Measurements from ENCODE around the gene SH3TC2.
A peak's percentile ranks its signal among the peaks of the same experiment; 100 is the strongest.

The SH3TC2 gene

DNA sequence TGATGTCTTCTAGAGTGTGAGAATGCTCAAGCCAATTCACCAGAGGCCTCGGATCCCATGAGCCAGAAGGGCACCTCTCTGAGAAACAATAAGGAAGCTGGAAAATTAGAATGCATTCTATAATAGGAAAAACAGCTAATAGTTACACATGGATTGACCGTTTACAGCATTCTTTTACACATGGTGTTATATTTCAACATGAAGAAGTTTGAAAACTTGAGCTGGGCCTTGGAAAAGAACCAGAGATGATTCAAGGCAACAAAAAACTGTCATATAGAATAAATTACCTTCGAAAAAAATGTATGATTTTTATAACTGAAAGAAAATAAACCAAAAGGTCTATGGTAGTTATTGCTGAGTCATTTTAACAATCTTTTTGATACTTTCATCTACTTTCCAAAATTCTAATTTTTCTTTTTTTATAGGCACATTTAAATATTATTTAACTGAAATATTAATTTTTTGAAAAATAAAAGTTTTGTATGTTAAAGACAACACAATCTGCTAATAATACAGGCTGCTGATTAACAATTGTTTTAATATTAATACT lies 6.2 kb downstream of the SH3TC2 start:
- no peak for DNase-seq

DNA sequence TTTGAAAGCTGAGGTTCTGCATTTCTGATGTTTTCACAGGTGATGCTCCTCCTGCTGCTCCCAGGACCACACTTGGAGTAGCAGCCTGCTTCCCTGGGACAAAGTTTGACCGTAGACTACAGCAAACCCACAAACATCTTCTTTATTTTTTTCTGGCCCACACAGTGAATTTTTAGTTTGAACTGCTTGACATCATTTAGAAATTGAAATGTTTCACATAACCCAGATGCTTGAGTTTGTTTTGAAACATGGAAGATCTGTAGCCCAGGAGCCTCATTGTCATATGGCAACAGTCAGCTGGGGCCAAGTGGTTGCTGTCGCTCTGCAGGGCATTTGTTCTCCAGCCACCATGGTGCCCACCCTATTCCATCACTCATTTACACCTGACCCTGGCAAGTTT lies 8.4 kb downstream of the SH3TC2 start:
- no peak for DNase-seq

DNA sequence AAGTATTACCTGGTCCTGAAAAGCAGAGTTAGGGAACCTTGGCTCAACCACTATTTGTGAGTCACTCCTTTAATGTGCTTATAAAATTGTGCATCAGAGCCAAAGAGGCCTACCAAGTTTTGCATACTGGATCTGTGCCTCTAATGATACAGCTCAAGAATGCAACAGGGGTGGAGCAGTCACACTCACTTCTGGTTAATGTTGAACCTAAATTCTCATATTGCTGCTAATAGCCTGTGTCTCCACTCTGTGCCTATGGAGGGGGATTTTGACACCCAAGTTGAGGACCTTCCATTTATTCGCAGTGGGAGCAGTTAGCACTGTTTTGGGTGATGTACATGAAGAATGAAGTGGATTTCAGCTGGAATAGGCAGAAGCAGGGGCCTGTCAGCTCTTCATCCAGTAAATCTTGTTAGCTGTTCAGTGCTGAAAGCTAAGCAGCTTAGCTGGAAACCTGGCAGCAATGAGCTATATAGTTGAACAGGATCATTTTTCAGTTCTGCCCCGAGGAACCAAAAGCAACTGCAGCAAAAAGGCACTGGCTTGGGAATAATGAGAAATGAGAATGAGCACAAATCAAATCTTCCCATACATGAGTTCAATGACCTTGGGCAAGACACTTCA lies 9.7 kb downstream of the SH3TC2 start:
- no peak for DNase-seq

DNA sequence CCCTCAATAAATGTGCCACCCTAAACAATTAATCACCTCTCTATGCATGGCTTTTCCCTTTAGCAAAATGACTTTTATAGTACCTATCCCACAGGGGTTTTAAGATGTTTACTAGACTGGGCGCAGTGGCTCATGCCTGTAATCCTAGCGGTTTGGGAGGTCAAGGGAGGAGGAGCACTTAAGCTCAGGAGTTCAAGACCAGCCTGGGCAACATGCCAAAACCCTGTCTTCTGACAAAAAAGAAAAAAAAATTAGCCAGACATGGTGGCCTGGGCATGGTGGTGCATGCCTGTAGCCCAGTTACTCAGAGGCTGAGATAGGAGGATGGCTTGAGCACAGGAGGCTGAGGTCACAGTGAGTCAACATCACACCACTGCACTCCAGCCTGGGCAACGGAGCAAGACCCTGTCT lies 13.5 kb downstream of the SH3TC2 start:
- DNase-seq = no peak

DNA sequence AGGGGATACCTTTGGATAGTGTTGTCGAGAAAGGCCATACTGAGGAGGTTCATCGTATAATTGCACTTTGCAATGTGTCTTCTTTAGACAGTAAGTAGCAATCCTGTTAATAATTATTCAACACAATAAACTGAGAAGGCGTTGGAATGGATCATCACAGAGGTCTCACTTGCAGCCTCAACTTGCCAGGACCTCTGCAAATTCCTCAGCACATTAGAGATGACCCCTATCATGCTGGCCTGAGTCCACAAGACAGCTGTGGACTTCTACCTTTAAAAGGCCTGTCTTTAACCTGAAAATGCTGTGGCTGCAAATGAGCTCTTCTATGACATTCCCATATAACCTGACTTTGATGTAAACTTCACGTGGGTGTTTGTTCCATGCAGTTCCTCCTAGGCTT lies 14.1 kb downstream of the SH3TC2 start:
- no peak for DNase-seq

DNA sequence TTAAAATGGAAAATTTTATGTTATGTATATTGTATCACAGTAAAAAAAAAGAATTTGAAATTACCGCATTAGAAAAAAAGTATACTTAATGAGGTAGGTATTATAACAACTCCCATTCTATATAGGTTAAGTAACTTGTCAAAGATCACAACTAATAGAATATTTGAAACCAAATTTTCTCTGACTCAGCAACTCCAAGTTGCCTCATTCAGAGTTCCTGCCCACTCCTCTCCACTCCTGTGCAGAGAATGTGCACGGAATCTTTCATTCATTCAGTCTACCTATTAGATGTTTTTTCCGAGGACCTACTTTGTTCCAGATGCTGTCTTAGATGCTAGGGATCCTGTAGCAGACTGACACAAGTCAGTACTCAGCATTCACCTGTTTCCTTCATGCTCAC lies 15.4 kb downstream of the SH3TC2 start:
- DNase-seq = no peak

DNA sequence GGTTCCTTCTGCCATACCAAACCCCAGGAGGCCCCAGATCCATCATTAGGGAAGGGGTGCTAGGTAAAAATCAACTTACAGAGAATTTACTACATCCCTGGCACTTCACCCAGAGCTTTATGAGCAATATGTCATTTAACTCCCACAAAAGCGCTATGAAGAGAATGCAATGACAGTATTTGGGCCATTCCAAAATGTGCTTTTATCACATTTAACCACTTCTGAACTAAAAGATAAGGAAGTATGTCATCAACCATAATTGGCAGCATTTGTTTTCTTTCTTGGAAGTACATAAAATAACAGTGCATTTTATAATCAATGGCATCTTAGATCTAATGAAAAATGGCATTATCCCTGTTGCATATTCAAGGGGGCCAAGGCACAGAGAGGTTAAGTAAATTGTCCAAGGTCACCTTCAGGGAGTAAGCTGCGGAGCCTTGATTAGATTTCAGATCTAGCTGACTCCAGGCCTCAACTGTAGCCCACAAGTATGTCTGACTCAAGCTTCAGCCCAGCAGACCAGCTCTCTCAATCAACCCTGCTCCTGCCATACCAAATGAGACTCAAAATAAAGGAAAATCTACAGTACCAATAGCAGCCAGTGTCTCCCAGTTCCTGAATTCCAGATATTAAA lies 16.5 kb downstream of the SH3TC2 start:
- DNase-seq = no peak

DNA sequence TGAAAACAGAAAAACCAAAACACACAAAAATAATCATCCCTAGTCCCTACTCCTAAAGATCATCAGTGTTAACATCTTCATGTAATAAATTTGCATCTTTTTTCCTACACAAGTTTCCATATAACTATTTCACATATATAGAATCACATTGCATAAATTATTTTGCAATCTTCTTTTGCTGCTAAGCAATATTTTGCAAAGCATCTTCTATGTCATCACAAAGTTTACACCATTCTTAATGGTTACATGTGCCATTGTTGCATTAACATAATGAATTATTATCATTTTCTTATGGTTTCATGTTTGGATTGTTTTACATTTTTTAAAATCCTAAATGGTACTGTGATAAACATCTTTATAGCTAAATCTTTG lies 17.8 kb downstream of the SH3TC2 start:
- DNase-seq = no peak

DNA sequence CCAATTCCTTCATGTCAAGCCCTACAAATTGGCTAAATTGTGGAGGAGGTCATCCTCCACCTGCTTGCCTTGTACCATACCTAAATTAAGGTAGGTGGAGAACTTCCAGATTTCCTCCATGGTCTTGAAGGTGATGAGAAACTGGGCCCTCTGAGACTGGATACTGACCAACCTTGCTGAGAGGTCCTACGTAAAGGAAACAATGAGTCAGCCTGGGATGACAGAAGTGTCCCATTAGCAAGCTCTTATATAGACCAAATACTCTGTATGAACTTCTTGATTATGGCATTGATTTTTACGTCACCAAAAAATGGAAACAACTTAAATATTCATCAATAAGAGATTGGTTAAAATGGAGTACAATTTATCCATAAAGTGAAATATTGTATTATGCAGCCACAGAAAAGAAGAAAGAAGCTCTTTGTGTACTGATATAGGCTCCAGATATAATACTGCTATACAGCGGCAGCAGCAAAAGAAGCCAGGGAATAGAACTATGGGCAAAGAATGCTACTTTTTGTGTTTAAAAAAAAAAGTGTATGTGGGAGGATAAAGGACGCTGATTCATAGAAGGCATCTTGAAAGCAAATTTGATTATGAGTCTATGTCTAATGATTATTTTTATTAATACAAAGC lies 18.3 kb downstream of the SH3TC2 start:
- no peak for DNase-seq

DNA sequence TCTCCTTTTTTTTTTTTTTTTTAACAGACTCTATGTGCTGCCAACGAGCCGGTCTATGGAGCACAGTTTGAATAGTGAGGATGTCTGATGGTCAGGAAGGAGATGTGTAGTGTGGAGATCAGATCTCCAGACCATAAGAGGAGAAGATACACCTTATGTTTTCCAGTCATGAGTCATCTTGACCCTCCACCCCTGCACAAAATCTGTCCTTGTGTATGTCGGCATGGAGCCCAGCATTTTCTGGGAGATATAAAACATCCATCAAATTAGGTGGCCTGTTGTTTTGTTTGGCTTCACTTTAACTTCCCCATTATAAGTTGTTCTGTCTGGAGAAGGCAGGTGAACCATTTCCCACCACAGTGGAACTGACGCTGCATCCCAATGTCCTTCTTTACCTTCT lies 19.2 kb downstream of the SH3TC2 start:
- no peak for DNase-seq

DNA sequence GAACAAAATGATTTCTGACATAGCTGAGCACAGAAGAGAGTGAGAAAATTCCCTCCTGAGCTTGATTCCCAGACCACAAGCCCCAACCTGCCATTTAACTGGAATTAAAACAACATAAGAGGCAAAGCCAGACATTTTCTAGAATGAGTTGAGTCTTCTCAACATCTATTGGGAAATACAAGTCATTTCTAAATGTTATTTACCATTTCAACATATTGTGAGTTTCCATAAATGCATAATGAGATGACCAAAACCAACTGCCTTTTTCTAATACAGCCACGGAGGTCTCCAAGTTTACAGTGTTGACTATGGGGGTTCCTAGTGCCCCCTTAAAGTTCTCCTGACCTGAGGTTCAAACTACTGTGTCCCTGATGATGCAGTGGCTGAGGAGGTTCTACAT lies 20.0 kb downstream of the SH3TC2 start:
- no peak for DNase-seq

DNA sequence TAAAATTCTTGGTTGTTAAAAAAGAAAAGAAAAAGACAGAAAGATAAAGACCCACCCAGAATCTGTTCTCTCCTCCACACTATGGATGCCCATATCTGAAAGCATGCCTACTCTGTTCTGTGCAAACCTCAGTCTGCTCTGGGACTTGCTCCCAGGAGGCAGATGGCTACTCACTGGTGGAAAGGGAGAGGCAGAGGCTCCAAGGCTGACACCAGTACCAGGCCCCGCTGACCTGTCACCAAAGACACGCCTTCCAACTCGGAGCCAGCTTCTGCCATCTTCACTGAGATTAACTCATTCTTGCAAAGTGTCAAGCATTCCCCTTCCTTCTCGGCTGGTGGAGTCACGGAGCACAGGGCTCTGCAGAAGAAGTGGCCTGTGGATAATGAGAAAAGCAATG lies 21.6 kb downstream of the SH3TC2 start:
- no peak for DNase-seq

DNA sequence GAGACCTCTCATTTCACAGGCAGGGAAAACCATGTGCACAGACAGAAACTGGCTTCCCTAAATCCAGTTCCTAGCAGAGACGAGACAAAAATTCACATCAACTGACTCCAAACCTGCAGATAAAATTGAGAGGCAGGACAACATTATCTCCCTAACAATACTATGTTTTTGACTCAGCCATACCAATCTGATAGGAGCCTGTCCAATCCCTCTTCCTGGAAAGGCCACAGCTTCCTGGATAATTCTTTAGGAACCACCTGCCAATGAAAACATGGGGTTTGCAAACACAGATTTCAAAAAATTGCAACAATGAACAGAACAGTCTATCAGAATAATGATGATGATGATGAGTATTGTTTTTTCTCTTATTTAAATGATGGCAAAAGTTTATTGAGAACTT lies 22.4 kb downstream of the SH3TC2 start:
- no peak for DNase-seq

DNA sequence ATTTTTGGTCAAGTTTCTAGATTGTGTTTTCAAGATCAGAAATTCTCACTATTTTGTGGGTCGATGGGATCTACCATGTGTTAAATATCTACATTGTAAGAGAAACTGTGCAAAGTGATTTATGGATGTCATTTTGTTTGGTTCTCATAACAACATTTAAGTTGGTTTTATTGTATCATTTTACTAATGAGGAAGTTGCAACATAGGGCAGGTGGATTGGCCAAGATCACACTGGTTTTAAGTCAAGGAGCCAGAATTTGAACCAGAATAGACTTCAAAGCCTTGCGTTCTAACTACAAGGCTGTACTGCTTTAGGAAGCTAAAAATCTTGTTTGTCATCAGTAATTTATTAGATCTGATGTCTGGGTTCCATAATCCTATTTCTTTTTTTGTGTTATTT lies 23.4 kb downstream of the SH3TC2 start:
- DNase-seq = no peak

DNA sequence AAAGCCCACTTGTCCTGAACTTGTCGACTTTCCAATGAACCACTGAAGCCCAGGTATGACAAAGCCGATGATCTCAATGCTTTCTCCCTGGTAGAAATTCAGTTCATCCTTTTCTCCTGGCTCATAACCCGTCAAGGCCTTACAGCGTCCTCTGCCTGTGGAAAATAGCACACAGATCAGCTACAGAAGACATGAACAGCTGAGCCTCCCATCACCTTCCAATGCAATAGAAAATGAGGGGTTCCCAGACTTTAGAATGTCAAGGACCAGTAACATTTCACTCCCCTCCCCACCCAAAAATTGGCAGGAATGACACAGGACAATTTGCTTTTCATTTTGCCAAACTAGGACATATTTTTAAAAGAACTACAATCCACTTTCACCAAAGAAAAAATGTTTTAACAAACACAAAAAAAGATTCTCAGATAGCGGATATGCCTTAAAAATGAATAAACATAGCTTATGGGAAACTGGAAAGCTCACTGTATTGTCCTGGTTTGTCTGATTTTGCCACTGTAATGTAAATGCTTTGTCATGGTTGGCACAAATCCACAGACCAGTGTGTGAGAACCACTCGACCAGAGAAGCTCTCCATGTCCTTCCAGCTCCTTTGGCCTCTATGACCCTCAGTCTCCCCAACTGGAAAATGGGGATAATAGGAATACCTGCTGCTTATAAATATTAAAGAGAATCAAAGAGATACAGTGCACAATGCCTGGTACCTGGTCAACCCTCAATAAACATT lies 24.4 kb downstream of the SH3TC2 start:
- DNase-seq = no peak

DNA sequence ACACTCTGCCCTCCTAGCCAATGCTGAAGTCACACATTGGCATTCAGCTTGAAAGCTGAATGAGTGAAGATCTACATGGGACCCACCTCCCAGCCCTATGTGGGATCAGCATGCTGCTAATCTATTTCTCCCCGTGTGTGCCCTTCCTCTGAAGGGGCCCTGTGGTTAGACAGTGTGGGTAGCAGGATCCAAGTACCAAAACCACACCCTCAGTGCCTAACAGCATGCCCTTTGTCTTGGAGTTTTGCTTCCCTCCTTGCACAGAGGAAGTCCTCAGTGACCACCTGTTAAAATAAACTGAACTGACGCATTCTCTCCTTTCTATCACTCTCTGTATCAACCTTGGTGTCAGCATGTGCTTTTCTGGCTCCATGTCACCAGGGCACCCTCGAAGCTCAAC lies 25.0 kb downstream of the SH3TC2 start:
- no peak for DNase-seq

DNA sequence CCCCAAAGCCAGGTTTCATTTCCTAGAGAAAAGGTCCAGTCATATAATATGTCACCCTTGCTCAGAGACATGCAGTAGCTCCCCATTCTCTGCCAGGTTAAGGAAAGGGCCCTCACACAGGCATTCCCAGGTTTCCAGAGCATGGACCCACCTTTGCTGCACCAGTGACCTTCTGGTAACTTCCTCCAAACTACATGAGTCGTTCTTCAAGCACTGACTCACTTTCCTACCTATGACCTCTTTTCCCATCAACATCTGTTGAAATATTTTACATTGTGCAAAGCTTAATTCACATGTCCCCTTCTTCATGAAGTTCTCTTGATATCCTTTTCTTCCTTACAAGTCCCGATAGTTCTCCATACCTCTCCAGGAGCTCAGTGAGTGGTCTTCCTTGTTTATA lies 25.9 kb downstream of the SH3TC2 start:
- no peak for DNase-seq

DNA sequence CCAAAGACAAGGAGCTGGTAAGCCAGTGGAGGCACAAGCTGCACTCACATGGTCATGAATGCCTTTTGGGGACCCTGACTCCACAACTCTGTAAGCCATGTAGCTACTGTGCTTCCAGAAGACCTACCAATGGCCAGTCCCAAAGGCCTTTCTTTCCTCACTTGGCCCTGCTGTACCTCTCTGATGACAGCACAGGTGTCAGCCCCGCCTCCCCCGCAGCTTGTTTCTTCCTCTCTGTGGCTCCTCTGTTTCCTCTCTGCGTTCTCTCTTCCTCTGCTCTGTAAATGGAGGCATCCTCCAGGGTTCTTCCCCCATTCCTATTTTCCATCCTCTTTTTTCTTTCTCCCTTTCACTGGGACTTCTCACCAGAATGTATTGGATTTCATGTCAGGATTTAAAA lies 26.7 kb downstream of the SH3TC2 start:
- no peak for DNase-seq

DNA sequence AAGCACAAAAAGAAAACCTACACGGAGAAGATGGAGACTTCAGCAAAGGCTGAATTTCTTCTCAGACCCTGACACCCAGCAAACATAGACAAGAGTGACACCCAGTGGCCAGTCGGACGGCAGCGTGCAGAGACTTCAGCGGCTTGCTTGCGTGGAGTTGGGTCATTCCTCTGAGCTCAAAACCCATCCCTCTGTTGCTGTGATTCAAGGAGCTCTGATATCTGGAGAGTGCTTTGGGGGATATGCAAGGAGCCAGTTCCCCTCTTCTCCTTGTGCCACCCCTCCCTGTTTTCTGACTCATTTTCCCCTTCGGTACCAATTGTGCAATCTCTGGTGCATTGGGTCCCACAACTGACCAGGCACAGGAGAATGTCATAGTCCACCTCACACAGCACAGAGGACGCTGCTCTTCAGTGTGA lies 27.5 kb downstream of the SH3TC2 start:
- DNase-seq = peak; percentile 22

DNA sequence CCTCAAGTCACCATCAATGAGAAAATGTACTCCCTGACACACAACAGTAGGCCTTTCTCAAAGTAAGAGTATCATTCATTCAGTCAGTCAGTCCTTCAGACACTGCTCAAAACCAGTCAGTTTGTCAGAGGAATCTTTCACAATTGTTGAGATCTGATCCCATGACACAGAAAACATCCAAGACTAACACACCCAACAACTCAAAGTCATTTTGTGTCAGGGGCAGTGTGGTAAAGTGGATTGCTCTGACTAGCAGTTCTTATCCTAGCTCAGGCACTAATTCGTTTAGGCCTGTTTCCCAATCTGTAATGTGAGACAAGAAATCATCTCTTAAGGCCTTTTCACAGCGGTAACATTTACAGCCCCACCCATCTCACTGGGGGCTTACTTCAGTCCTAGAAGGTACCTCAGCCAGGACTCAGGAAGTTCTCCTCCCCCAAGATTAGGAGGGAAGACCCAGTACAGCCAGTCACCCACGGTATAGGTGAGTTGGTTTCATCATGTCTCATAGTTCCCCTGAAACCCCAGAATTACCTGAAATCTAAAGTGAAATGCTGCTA lies 31.9 kb downstream of the SH3TC2 start:
- no peak for DNase-seq

DNA sequence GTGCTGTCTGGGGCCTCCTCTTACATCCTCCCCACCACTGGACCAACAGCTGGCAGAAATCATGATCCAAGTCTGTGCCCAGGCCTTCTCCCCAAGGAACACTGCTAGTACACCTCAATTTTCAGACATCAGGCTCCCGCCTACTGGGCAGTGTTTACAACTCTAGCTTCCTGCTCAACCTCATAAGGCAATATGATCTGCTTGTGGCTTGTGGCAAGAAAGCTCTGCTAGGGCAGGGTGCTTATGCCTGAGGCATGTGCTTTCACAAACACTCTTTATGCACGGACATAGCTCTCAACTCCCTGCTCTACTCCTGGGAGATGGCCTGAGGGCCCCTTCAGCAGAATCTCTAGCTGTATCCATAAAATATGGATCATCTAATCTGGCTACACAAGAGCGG lies 32.5 kb downstream of the SH3TC2 start:
- no peak for DNase-seq

DNA sequence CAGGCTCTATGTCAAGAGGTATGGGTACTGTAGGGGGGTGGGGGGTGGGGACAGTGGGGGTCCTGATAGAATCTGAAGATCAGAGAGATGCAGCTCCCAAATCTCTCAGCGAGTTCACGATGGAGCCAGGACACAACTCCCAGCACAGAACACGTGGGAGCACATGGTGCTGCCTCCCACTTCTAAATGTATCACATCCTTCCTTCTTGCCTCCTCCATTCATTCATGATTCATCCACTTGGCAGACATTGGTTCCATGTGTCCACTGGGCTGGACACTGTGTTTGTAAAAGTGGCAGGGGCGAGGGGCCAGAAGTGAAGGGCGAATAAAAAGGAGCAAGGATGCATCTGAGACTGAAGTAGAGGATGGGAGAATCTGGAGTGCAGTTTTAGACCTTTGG lies 33.9 kb downstream of the SH3TC2 start:
- no peak for DNase-seq

DNA sequence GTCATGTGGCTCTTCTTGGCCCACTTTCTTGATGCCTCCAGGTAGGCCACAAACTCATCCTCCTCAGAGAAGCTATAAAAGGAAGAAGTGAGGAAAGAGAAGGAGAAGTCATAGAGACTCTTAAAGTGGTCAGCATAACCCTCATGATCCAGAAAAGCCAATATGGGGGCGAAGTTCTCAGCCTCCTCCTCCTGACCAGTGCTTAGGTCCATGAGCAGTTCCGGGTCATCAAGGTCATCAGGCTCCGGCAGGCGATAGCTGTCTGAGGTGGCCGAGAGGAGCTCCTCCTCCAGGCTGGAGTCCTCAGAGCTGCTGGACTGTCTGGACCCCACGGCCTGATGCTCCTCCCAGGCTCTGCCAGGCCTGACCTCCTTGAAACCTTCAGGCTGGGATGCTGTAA lies 34.7 kb downstream of the SH3TC2 start:
- DNase-seq = no peak

DNA sequence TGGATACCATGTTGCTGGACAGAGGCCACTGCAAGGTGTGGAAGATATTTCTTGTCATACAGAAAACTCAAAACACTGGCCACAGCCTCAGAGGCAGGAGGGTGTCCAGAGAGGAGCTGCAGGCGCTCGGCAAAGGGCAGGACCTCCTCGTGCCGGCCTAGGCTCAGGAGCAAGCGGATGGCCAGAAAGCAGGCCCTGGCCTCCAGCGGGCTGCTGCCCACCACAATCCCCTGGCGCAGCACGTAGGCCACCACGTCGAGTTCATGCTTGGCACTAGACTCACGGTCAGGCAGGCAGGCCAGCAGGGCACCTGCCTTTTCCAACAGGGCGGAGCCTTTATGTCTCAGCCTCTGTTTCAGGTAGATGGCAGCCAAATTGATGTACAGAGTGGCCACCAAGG lies 35.2 kb downstream of the SH3TC2 start:
- no peak for DNase-seq
